ENCODE measurements around the gene RPS16.

Gene RPS16

DNA sequence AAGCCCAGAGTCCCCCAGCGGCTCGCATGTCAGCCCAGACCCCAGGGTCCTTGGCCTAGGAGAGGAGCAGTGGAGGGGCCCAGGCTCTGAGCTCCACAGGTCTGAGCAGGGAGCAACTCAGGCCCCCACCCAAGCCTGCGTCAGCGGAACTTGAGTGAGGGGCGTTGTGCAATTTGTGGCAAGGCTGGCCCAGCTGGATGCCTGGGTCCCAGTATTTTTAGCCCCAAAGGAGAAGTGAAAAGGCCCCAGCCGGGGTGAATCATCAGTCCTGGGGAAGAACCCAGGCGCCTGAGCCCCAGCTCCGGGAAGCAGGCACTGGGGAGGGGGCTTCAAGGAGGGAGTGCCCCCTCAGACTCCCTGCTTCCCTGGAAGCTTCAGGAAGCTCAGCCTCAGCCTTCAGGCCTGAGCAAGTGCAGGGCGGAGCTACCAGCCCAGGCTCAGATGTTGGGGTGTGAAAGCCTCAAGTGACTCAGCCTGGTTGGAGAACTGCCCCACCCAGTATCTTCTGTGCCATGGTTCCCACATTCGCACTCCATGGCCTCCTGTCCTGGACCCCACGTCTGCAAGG lies 37.4 kb downstream of the RPS16 start:
- no peaks in the 10 kb centered on the region for H3K27me3 Mint-ChIP-seq
- peaks cover 38% of the 10 kb centered on the region for H3K36me3 Mint-ChIP-seq
- peak; percentile 1 for ATAC-seq
- H3K4me3 Mint-ChIP-seq = peak overlapping the region; percentile 30
- peak overlapping the region; percentile 91 for H3K27ac Mint-ChIP-seq
- H3K9me3 Mint-ChIP-seq = no peaks in the 10 kb centered on the region
- H3K4me1 Mint-ChIP-seq = peaks cover 79% of the 10 kb centered on the region

DNA sequence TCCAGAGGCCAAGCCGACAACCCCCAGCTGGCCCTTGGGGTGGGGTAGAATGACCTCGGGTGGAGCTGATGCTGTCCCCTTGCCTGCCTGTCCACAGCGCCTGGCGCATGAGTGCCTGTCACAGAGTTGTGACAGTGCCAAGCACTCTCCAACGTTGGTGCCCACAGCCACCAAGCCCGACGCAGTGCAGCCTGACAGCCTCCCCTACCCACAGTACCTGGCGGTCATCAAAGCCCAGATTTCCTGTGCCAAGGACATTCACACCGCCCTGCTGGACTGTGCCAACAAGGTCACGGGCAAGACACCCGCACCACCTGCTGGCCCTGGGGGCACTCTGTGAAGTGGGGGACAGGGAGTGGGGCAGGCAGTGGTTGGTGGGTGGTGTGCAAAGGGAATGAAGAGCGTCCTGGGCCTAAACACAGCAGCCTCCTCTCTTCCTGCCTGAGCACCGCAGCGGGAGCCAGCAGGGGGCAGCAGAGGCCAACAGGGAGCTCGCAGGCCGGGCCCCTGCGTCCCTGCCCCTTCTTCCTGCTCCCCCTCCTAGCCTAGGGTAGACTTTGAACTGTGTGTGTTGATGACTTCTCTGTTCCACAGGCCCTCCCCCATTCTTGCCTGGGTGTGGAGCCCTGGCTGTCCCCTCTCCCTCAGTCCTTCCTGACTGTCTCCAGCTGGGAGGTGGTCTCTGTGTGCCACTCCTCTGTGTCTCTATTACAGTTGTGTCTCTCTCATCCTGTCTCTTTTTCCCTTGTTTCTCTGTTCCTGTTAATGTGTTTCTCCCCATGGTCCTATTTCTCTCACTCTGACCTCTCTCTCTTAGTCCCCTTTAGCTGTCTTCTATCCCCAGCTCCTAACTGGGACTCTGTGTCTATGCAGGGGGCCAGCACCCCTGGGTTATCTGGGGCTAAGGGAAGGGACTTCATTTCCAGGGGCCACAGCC lies 38.1 kb downstream of the RPS16 start:
- peak overlapping the region; percentile 91 for H3K27ac Mint-ChIP-seq
- H3K4me1 Mint-ChIP-seq = peaks cover 73% of the 10 kb centered on the region
- peak overlapping the region; percentile 30 for H3K4me3 Mint-ChIP-seq
- ATAC-seq = peak; percentile 78
- peaks cover 41% of the 10 kb centered on the region for H3K36me3 Mint-ChIP-seq
- no peaks in the 10 kb centered on the region for H3K9me3 Mint-ChIP-seq
- no peaks in the 10 kb centered on the region for H3K27me3 Mint-ChIP-seq

DNA sequence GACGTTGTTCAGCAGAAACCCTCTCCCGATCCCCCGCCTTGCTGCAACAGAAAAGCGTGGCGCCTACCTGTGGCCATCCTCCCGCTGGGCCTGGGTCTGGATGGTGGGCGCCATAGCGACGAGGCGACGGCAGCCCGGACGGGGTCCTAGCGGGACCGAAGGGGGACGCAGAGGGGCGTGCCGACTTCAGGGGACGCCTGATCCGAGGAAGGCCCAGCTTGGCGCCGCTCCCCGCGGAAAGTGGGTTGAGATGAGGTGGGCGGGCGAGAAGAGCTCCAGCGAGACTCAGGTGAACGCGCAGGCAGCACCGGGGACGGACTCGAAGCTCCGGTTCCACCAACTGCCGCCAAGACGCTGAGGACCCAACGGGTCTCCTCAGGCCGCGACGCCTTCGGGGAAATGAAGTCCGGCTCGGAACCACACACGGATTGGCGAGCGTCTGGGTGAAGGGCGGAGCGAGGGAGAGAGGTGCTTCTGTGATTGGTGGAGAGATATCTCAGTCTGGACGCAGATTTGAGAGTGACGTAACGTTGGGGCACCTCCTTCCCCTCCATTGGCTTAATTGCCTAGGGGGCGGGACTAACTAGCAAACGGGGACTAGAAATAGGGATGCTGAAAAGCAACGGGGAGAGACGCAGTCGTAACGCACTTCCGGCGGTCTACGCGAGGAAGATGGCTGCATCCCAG lies 44.9 kb downstream of the RPS16 start, which contains the start of the genes MED29 and PAF1:
MED29 (plus strand) TSS at position 628 of the 687 bp plus-strand sequence; CDS start at position 673, 45 bp downstream.
PAF1 (minus strand) TSS at position 356 of the 687 bp plus-strand sequence; CDS start at position 114, 242 bp downstream.
- Mint-ChIP-seq H3K4me3 (peak within 1 kb of the TSS; percentile 97), H3K4me1 (peaks cover 53% of the 10 kb centered on the region), H3K27ac (peak within 1 kb of the TSS; percentile 96), H3K9me3 (no peaks in the 10 kb centered on the region), H3K36me3 (peaks cover 55% of the 10 kb centered on the region), H3K27me3 (no peaks in the 10 kb centered on the region)
- ATAC-seq = peak; percentile 99

DNA sequence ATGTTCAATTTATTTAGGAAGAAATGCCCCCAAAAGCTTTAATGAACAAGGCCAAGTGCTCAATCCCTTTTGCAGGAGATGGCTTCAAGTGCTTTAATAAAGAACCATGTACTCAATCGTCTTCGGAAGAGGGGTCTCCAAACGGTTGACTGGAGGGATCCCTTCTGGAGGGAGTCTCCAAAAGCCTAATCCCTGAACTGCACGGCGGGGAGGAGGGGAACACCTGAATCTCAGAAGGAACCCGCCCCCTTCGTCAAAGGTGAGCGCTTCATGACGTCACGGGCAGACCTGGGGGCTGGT lies 45.3 kb downstream of the RPS16 start:
- no peak for ATAC-seq
- Mint-ChIP-seq H3K36me3 (peaks cover 54% of the 10 kb centered on the region), H3K27ac (peak overlapping the region; percentile 96), H3K4me3 (peak overlapping the region; percentile 97), H3K27me3 (no peaks in the 10 kb centered on the region), H3K4me1 (peaks cover 48% of the 10 kb centered on the region), H3K9me3 (no peaks in the 10 kb centered on the region)

DNA sequence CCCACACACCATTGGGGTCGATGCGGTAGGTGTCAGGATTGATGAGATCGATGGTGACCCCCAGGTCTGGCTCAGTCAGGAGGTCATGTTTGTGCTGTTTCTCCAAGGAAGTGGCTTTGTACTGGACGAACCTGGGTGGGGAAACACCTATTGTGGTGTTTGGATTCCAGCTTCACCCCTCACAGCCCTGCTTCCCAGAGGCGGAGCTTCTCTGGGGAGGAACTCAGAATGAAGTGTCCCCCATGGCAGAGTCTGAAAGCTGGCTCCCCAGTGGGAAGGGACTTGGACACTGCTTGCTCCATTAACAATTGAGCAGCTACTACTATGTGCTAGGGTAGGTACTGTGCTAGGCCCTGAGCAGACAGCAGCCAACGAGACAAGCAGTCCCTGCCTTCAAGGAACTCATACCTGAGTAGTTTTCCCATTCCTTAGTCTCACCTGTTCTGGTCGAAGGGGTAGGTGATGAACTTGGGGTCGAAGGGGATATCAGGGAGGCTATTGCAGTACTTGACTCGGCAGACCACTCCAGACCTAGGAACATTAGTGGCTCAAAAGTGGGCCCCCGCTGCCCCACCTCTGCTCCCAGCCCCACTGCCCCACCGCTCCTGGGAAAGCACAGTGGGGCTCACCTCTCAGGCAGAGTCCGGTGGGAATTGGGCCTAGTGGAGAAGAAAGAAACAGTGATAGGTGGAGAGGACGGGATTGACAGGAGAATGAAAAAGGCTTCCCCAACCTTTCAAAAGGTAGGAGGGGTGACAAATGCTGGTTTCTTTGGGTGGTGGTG lies 45.9 kb downstream of the RPS16 start:
- Mint-ChIP-seq H3K36me3 (peaks cover 54% of the 10 kb centered on the region), H3K9me3 (no peaks in the 10 kb centered on the region), H3K27me3 (no peaks in the 10 kb centered on the region), H3K27ac (peak overlapping the region; percentile 96), H3K4me1 (peaks cover 48% of the 10 kb centered on the region), H3K4me3 (peak overlapping the region; percentile 97)
- ATAC-seq = no peak

DNA sequence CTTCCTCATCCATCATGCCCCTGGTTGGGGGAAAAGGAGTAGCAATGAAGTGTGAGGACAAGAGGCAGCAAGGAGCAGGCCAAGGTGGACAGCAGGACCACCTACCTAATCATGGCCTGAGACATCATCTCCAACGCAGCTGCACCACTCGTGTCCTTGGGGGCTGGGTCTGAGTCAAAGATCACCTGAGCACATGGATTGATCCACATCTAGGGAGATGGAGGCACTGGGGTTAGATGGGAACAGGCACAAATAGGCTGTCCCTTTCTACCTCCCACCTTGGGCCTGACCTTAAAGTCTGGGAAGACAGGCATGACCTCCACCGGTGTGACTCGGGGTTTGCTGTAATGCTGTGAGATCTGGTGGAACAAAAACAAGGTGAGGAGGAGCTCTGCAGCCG lies 47.1 kb downstream of the RPS16 start:
- H3K36me3 Mint-ChIP-seq = peaks cover 56% of the 10 kb centered on the region
- peak overlapping the region; percentile 96 for H3K27ac Mint-ChIP-seq

DNA sequence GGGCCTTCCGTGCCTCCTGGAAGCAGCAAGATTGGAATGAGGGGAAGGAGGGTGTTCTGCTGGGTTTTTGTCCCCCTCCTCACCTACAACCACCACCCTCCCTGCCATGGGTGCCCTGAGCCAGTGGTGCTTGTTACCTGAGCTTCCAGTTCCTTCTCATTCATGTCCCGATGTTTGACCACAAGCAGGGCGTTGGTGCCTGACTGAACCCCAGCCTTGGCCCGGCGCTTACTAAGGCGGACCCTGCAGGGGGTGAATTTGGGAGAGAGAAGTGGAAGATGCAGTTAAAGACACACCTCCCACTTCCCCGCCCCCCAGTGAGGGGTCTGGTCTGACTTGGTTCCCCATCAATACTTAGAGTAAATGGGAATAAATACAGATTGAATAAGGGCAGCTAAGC lies 49.2 kb downstream of the RPS16 start:
- H3K36me3 Mint-ChIP-seq = peaks cover 64% of the 10 kb centered on the region
- ATAC-seq = no peak
- H3K4me3 Mint-ChIP-seq = no peak overlapping the region
- H3K4me1 Mint-ChIP-seq = peaks cover 34% of the 10 kb centered on the region
- no peaks in the 10 kb centered on the region for H3K27me3 Mint-ChIP-seq
- no peak overlapping the region for H3K27ac Mint-ChIP-seq
- H3K9me3 Mint-ChIP-seq = no peaks in the 10 kb centered on the region

More for the DNA sequence above, 47.1 kb downstream of the RPS16 start:
- Mint-ChIP-seq H3K9me3 (no peaks in the 10 kb centered on the region), H3K4me3 (no peak overlapping the region), H3K4me1 (peaks cover 46% of the 10 kb centered on the region), H3K27me3 (no peaks in the 10 kb centered on the region)
- no peak for ATAC-seq

DNA sequence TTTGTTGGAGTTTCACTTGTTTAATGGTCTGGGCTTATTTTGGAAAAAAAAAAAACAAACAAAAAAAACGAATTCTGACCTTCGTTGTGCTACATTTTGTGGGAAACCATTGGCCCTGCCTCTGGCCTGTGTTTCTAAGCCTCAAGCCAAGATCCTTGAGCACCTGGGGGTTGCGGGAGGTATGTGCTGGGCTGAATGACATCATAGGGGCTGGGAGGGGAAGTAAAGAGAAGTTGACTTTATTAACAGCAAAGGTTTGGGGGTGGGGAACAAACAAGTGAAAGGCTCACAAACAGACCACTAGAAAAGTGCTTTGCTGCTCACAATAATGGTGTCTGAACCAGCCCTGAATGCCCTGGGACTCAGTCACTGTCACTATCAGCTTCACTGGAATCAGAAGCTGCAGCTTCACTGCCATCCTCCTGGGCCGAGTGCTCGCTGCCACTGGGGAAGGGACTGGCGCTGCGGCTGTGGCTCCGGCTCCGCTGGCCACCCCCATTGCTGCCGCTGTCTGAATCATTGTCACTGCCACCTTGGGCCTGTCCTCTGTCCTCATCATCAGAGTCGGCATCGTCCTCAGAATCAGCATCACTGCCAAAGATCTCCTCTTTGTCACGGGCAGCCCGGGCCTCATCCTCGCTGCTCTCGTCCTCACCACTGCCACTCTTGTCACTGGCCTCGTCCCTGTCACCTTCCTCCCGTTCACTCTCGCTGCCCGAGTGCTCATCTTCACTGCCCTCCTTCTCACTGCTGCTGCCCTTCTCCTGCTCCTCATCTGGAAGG lies 49.9 kb downstream of the RPS16 start:
- no peak for ATAC-seq

DNA sequence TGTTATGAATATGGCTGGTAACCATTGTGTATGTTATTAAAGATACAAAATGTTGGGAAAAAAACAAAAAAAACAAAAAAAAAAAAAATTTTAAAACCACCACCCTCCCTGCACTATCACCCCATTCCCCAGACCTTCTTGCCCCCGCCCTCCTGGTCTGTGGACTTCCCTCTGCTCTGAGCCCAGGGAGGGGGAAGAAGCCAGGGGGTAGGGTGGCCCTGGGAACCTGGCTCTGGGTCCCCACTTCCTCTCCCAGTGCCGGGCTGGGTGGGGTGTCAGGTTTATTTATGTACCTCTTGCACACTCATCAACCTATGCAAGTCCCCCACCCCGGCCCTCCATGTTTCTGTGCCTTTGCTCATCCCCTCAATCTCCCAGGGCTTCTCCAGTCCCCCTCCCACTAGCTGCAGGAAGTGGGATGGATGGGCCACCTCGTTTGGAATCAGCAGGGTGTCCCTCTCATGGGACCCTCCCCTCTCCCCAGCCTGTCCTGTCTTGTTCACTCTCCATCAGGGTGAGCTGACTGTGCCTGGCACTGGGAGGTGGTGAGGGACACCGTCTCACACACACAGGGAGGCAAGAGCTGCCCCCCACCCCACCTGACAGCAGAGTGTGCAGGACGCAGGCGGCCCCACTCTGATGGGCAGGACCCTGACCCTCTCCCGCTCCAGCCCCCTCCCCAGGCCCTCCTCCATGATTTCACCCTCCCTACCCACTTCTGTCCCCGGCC lies 50.7 kb downstream of the RPS16 start:
- Mint-ChIP-seq H3K9me3 (no peaks in the 10 kb centered on the region), H3K4me3 (no peak overlapping the region), H3K4me1 (peaks cover 25% of the 10 kb centered on the region), H3K27me3 (no peaks in the 10 kb centered on the region), H3K36me3 (peaks cover 70% of the 10 kb centered on the region), H3K27ac (no peak overlapping the region)
- no peak for ATAC-seq

More for the DNA sequence above, 49.9 kb downstream of the RPS16 start:
- H3K27me3 Mint-ChIP-seq = no peaks in the 10 kb centered on the region
- H3K4me1 Mint-ChIP-seq = peaks cover 30% of the 10 kb centered on the region
- no peaks in the 10 kb centered on the region for H3K9me3 Mint-ChIP-seq
- H3K36me3 Mint-ChIP-seq = peaks cover 67% of the 10 kb centered on the region
- no peak overlapping the region for H3K27ac Mint-ChIP-seq
- no peak overlapping the region for H3K4me3 Mint-ChIP-seq
